ENCODE measurements around the gene PPP1R3D.

The PPP1R3D gene

GRCh38 chr20:59945175-59945574, 5.1 kb upstream of the PPP1R3D start (continued):
- no peak for TF ChIP-seq PATZ1 (CRISPR knock-in tag; IDR thresholded peaks at IDR 0.05; ENCODE audit: borderline replicate concordance)

GRCh38 chr20:59944726-59945125, 4.6 kb upstream of the PPP1R3D start:
- TF ChIP-seq ISL1 (CRISPR knock-in tag; IDR thresholded peaks at IDR 0.05) (no peak), CREB5 (CRISPR knock-in tag; IDR thresholded peaks at IDR 0.05; ENCODE audit: low read depth) (no peak), ARNTL (CRISPR knock-in tag; IDR thresholded peaks at IDR 0.05; ENCODE audit: borderline replicate concordance, low read depth) (no peak), BACH2 (CRISPR knock-in tag; IDR thresholded peaks at IDR 0.05; ENCODE audit: borderline replicate concordance) (no peak), TOX (CRISPR knock-in tag; IDR thresholded peaks at IDR 0.05; ENCODE audit: borderline replicate concordance) (no peak), RARB (CRISPR knock-in tag; IDR thresholded peaks at IDR 0.05) (no peak), ZFP3 (CRISPR knock-in tag; IDR thresholded peaks at IDR 0.05) (no peak), OSR1 (CRISPR knock-in tag; IDR thresholded peaks at IDR 0.05) (no peak), SNAI2 (CRISPR knock-in tag; IDR thresholded peaks at IDR 0.05) (no peak), CSDC2 (CRISPR knock-in tag; IDR thresholded peaks at IDR 0.05) (no peak), TSHZ2 (CRISPR knock-in tag; IDR thresholded peaks at IDR 0.05) (no peak), ZC3H10 (CRISPR knock-in tag; IDR thresholded peaks at IDR 0.05) (no peak), PATZ1 (CRISPR knock-in tag; IDR thresholded peaks at IDR 0.05; ENCODE audit: borderline replicate concordance) (no peak), ZNF70 (CRISPR knock-in tag; IDR thresholded peaks at IDR 0.05) (no peak), ESRRG (CRISPR knock-in tag; IDR thresholded peaks at IDR 0.05) (no peak), ZNF8 (CRISPR knock-in tag; IDR thresholded peaks at IDR 0.05) (no peak), GLIS3 (CRISPR knock-in tag; IDR thresholded peaks at IDR 0.05) (no peak), CSRNP3 (CRISPR knock-in tag; IDR thresholded peaks at IDR 0.05) (no peak), ZFP30 (CRISPR knock-in tag; IDR thresholded peaks at IDR 0.05) (no peak)
- ATAC-seq, result no peak

- TF ChIP-seq TOX (CRISPR knock-in tag; IDR thresholded peaks at IDR 0.05; ENCODE audit: borderline replicate concordance), result no peak
- TF ChIP-seq ESRRG (CRISPR knock-in tag; IDR thresholded peaks at IDR 0.05), result no peak
- ATAC-seq, result no peak
Measured at GRCh38 chr20:59942245-59942644, 2.1 kb upstream of the PPP1R3D start.

- no peak for ATAC-seq
- TF ChIP-seq CREB5 (CRISPR knock-in tag; IDR thresholded peaks at IDR 0.05; ENCODE audit: low read depth) (no peak), ZNF565 (CRISPR knock-in tag; conservative IDR thresholded peaks at IDR 0.05; ENCODE audit: low read depth) (no peak), TSHZ2 (CRISPR knock-in tag; IDR thresholded peaks at IDR 0.05) (no peak), CSDC2 (CRISPR knock-in tag; IDR thresholded peaks at IDR 0.05) (no peak), SNAI2 (CRISPR knock-in tag; IDR thresholded peaks at IDR 0.05) (no peak), RARB (CRISPR knock-in tag; IDR thresholded peaks at IDR 0.05) (no peak), TOX (CRISPR knock-in tag; IDR thresholded peaks at IDR 0.05; ENCODE audit: borderline replicate concordance) (no peak), ZNF70 (CRISPR knock-in tag; IDR thresholded peaks at IDR 0.05) (no peak), OSR1 (CRISPR knock-in tag; IDR thresholded peaks at IDR 0.05) (no peak), POU6F1 (CRISPR knock-in tag; IDR thresholded peaks at IDR 0.05; ENCODE audit: borderline replicate concordance, low read depth) (no peak)
Measured at GRCh38 chr20:59940956-59941294, 820 bp upstream of the PPP1R3D start.
